HepG2 (cell line): ENCODE measurements around the gene SRSF2. TPM values are rescaled to one million over a fixed set of nuclear protein-coding genes. Genes with fewer than 3 reads are reported as not detected.
A peak's percentile ranks its signal among the peaks of the same experiment; 100 is the strongest.

ENCODE experiments used
- AKNA ChIP-seq: sonication (generic); formaldehyde crosslinking; IDR thresholded peaks from 2 replicates; pipeline ENCODE4 v1.4.0; 2020; ENCODE audit warnings: missing genetic modification reagents, borderline replicate concordance
- CBX1 ChIP-seq: IDR thresholded peaks from one replicate; pipeline ENCODE4 v1.6.1; 2016; ENCODE audit warnings: antibody characterized with exemption, low read depth
- CBX5 ChIP-seq: sonication (generic); formaldehyde crosslinking; IDR thresholded peaks from 2 replicates; pipeline ENCODE4 v1.4.0; 2020; ENCODE audit warnings: missing genetic modification reagents, borderline replicate concordance
- CCAR2 ChIP-seq: fragments of 200-400 bp; formaldehyde crosslinking; optimal IDR thresholded peaks from 2 replicates; pipeline ENCODE3; 2018; ENCODE audit warnings: low read depth, mild to moderate bottlenecking, low read length, moderate library complexity
- CREB1 ChIP-seq, 2 experiments: fragments of 450-650 bp in 1 of 2; IDR thresholded peaks; 2 replicates each; pipeline ENCODE4 v1.6.1; 2016 to 2017; ENCODE audit warnings: control low read depth in 1 of 2, mild to moderate bottlenecking in 1 of 2, missing compliant biosample characterization in 1 of 2, missing genetic modification characterization in 1 of 2
- E2F1 ChIP-seq: sonication (generic); formaldehyde crosslinking; IDR thresholded peaks from 2 replicates; pipeline ENCODE4 v1.5.0; 2020; ENCODE audit warnings: missing genetic modification reagents
- GABPA ChIP-seq, 2 experiments: IDR thresholded peaks; 2 replicates each; pipeline ENCODE4 v1.6.1; 2011 to 2016; ENCODE audit warnings: low read depth in 2 of 2, low read length in 1 of 2, missing biosample characterization in 1 of 2, missing genetic modification characterization in 1 of 2
- GZF1 ChIP-seq: sonication (generic); formaldehyde crosslinking; IDR thresholded peaks from 2 replicates; pipeline ENCODE4 v1.5.1; 2020; ENCODE audit warnings: mild to moderate bottlenecking, missing genetic modification reagents
- HDAC2 ChIP-seq: sonication (generic); formaldehyde crosslinking; IDR thresholded peaks from 2 replicates; pipeline ENCODE4 v1.4.0; 2020; ENCODE audit warnings: missing genetic modification reagents
- IKZF4 ChIP-seq: sonication (generic); formaldehyde crosslinking; IDR thresholded peaks from 2 replicates; pipeline ENCODE4 v1.5.1; 2020; ENCODE audit warnings: borderline replicate concordance, mild to moderate bottlenecking, low read depth, missing genetic modification reagents; ENCODE audit errors: not compliant biosample characterization
- JUN ChIP-seq: sonication (generic); formaldehyde crosslinking; IDR thresholded peaks from 2 replicates; pipeline ENCODE4 v1.4.0; 2020; ENCODE audit warnings: mild to moderate bottlenecking, missing genetic modification reagents
- RBFOX2 ChIP-seq: fragments of 200-400 bp; formaldehyde crosslinking; IDR thresholded peaks from 2 replicates; pipeline ENCODE4 v1.6.1; 2017; ENCODE audit warnings: low read depth, mild to moderate bottlenecking, low read length
- REL ChIP-seq: sonication (generic); formaldehyde crosslinking; conservative IDR thresholded peaks from 2 replicates; pipeline ENCODE4 v1.8.0; 2022; ENCODE audit warnings: mild to moderate bottlenecking, missing genetic modification reagents, moderate library complexity
- RFX5 ChIP-seq: IDR thresholded peaks from 2 replicates; pipeline ENCODE4 v1.6.1; 2011; ENCODE audit warnings: low read depth, low read length, improper control_type of control experiment
- SOX5 ChIP-seq: IDR thresholded peaks from 2 replicates; pipeline ENCODE4 v1.6.1; 2016; ENCODE audit warnings: borderline replicate concordance
- STAT5B ChIP-seq: sonication (generic); formaldehyde crosslinking; IDR thresholded peaks from 2 replicates; pipeline ENCODE4 v1.4.0; 2020; ENCODE audit warnings: missing genetic modification reagents
- ZBTB7A ChIP-seq: sonication (generic); formaldehyde crosslinking; IDR thresholded peaks from 2 replicates; pipeline ENCODE4 v1.8.0; 2022; ENCODE audit warnings: mild to moderate bottlenecking, missing genetic modification reagents
- ZNF121 ChIP-seq: sonication (generic); formaldehyde crosslinking; IDR thresholded peaks from 2 replicates; pipeline ENCODE4 v1.5.0; 2020; ENCODE audit warnings: mild to moderate bottlenecking, missing genetic modification reagents
- ZNF124 ChIP-seq: sonication (generic); formaldehyde crosslinking; IDR thresholded peaks from 2 replicates; pipeline ENCODE4 v1.4.0; 2020; ENCODE audit warnings: missing genetic modification reagents
- ZNF34 ChIP-seq: sonication (generic); formaldehyde crosslinking; IDR thresholded peaks from 2 replicates; pipeline ENCODE4 v1.4.0; 2020; ENCODE audit warnings: mild to moderate bottlenecking, missing genetic modification reagents, borderline replicate concordance
- ZNF549 ChIP-seq: sonication (generic); formaldehyde crosslinking; IDR thresholded peaks from 2 replicates; pipeline ENCODE4 v1.5.0; 2020; ENCODE audit warnings: missing genetic modification reagents
- ZNF564 ChIP-seq: sonication (generic); formaldehyde crosslinking; IDR thresholded peaks from 2 replicates; pipeline ENCODE4 v1.8.1; 2023; ENCODE audit warnings: mild to moderate bottlenecking, missing genetic modification reagents
- ZNF660 ChIP-seq: sonication (generic); formaldehyde crosslinking; IDR thresholded peaks from 2 replicates; pipeline ENCODE4 v1.5.1; 2020; ENCODE audit warnings: mild to moderate bottlenecking, low read depth, missing genetic modification reagents, borderline replicate concordance
- ZNF879 ChIP-seq: sonication (generic); formaldehyde crosslinking; IDR thresholded peaks from 2 replicates; pipeline ENCODE4 v1.8.1; 2023; ENCODE audit warnings: missing genetic modification reagents
- ZSCAN30 ChIP-seq: sonication (generic); formaldehyde crosslinking; IDR thresholded peaks from 2 replicates; pipeline ENCODE4 v1.5.0; 2020; ENCODE audit warnings: mild to moderate bottlenecking, missing genetic modification reagents
- polyA plus RNA-seq, 8 experiments: library from polyadenylated mRNA; depleted of rRNA in 3 of 8; stranded (reverse) in 7 of 8; unstranded in 1 of 8; fragments of >200 nt; fragmentation: Illumina TruSeq in 4 of 8; extraction: Trizol in 4 of 8; gene quantifications; 2 replicates each; pipeline versions ENCODE4 v1.2.1 to v1.2.3, GENCODE V29; 2011 to 2016; ENCODE audit warnings: low read depth in 4 of 8, missing spikeins in 1 of 8, mixed read lengths in 1 of 8; ENCODE audit not compliant: insufficient read depth in 1 of 8
- total RNA-seq, 5 experiments: library from RNA; depleted of rRNA; stranded (reverse); fragments of >200 nt; fragmentation: Illumina TruSeq; extraction: Trizol; gene quantifications; 2 replicates each; pipeline ENCODE4 v1.2.3, GENCODE V29; 2016; ENCODE audit warnings: low read depth in 1 of 5

The SRSF2 gene
- total and polyA plus RNA-seq, 2 of the 13 experiments (the other 11 are each of a cell fraction or from before 2014, with no cell fraction given): 306 to 319 TPM

GRCh38 chr17:76700617-76701470, 36.3 kb downstream of the SRSF2 start (continued):
- TF ChIP-seq CCAR2: no peak
- no peak for TF ChIP-seq ZNF121
- no peak for TF ChIP-seq AKNA (CRISPR knock-in tag)
- no peak for TF ChIP-seq GABPA (IDR thresholded peaks at IDR 0.05; ENCODE audit: low read depth, low read length)
- TF ChIP-seq GABPA (CRISPR knock-in tag; IDR thresholded peaks at IDR 0.05; ENCODE audit: low read depth): peak; percentile 52; the same call in 1 of the 2 replicates
- no peak for TF ChIP-seq STAT5B (CRISPR knock-in tag)
- TF ChIP-seq GZF1 (CRISPR knock-in tag): no peak; the same call in 1 of the 2 replicates
- TF ChIP-seq ZNF660 (CRISPR knock-in tag): no peak
- TF ChIP-seq ZNF549 (CRISPR knock-in tag): no peak
- TF ChIP-seq RFX5: no peak
- TF ChIP-seq RBFOX2: no peak
- TF ChIP-seq JUN (CRISPR knock-in tag): peak; percentile 93
- TF ChIP-seq ZNF564: peak; percentile 57; the same call in 1 of the 2 replicates
- no peak for TF ChIP-seq ZSCAN30 (CRISPR knock-in tag)
- TF ChIP-seq E2F1 (CRISPR knock-in tag): no peak
- TF ChIP-seq CBX1: peak; percentile 43
- TF ChIP-seq CBX5 (CRISPR knock-in tag): no peak
- peak; percentile 85; the same call in 1 of the 2 replicates for TF ChIP-seq SOX5 (CRISPR knock-in tag)
- peak; percentile 45 for TF ChIP-seq IKZF4 (CRISPR knock-in tag)
- peak; percentile 55; the same call in 1 of the 2 replicates for TF ChIP-seq ZBTB7A
- no peak for TF ChIP-seq ZNF34 (CRISPR knock-in tag)
- TF ChIP-seq REL (CRISPR knock-in tag): no peak
- TF ChIP-seq ZNF879 (CRISPR knock-in tag): peak; percentile 96; the same call in 1 of the 2 replicates
- peak; percentile 65 for TF ChIP-seq HDAC2 (CRISPR knock-in tag)
- peak; percentile 53 for TF ChIP-seq CREB1 (IDR thresholded peaks at IDR 0.05)
- no peak for TF ChIP-seq CREB1 (CRISPR knock-in tag; IDR thresholded peaks at IDR 0.05)
- TF ChIP-seq ZNF124 (CRISPR knock-in tag): no peak
